OCI-LY7 (cell line): ENCODE data around the gene GP1BA.

ENCODE experiments used
- EZH2phosphoT487 ChIP-seq: fragments of 200-600 bp; sonication (generic); IDR thresholded peaks from 2 replicates; pipeline ENCODE4 v1.6.1; 2018; ENCODE audit warnings: low read depth, borderline replicate concordance, mild to moderate bottlenecking, mixed run types, antibody characterized with exemption, low read length, moderate library complexity, mixed read lengths
- TF ChIP-seq, protein P1 (sequence below): fragments of 200-600 bp; sonication (generic); conservative IDR thresholded peaks from 2 replicates; pipeline ENCODE4 v1.5.1; 2014; ENCODE audit warnings: mild to moderate bottlenecking, antibody characterized with exemption, low read length, moderate library complexity, mixed read lengths

- TF ChIP-seq, protein P1, sequence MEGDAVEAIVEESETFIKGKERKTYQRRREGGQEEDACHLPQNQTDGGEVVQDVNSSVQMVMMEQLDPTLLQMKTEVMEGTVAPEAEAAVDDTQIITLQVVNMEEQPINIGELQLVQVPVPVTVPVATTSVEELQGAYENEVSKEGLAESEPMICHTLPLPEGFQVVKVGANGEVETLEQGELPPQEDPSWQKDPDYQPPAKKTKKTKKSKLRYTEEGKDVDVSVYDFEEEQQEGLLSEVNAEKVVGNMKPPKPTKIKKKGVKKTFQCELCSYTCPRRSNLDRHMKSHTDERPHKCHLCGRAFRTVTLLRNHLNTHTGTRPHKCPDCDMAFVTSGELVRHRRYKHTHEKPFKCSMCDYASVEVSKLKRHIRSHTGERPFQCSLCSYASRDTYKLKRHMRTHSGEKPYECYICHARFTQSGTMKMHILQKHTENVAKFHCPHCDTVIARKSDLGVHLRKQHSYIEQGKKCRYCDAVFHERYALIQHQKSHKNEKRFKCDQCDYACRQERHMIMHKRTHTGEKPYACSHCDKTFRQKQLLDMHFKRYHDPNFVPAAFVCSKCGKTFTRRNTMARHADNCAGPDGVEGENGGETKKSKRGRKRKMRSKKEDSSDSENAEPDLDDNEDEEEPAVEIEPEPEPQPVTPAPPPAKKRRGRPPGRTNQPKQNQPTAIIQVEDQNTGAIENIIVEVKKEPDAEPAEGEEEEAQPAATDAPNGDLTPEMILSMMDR = no peak
- TF ChIP-seq EZH2phosphoT487 = no peak
Observed at GRCh38 chr17:4901108-4901647, 30.9 kb upstream of the GP1BA start.
